ENCODE data around the gene NRIP3.

Gene NRIP3

GRCh38 chr11:8967184-8967583 is 36.6 kb downstream of the NRIP3 start:
- TF ChIP-seq SPI1 (IDR thresholded peaks at IDR 0.05; ENCODE audit: borderline replicate concordance, low read depth) (peak; percentile 64), POLR2AphosphoS5 (IDR thresholded peaks at IDR 0.05; ENCODE audit: low read depth) (no peak), GABPA (IDR thresholded peaks at IDR 0.05; ENCODE audit: low read depth) (no peak), REST (IDR thresholded peaks at IDR 0.05; ENCODE audit: insufficient replicate concordance, low read depth) (peak; percentile 48)
- TF ChIP-seq, protein P1, sequence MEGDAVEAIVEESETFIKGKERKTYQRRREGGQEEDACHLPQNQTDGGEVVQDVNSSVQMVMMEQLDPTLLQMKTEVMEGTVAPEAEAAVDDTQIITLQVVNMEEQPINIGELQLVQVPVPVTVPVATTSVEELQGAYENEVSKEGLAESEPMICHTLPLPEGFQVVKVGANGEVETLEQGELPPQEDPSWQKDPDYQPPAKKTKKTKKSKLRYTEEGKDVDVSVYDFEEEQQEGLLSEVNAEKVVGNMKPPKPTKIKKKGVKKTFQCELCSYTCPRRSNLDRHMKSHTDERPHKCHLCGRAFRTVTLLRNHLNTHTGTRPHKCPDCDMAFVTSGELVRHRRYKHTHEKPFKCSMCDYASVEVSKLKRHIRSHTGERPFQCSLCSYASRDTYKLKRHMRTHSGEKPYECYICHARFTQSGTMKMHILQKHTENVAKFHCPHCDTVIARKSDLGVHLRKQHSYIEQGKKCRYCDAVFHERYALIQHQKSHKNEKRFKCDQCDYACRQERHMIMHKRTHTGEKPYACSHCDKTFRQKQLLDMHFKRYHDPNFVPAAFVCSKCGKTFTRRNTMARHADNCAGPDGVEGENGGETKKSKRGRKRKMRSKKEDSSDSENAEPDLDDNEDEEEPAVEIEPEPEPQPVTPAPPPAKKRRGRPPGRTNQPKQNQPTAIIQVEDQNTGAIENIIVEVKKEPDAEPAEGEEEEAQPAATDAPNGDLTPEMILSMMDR (IDR thresholded peaks at IDR 0.05; ENCODE audit: insufficient read depth, low read length): no peak
- no peak overlapping the region for H3K4me3 ChIP-seq (replicated peaks; ENCODE audit: insufficient read depth, low read length)
- H3K27ac ChIP-seq (replicated peaks): no peak overlapping the region
- H3K27me3 ChIP-seq (ENCODE audit: insufficient read depth, poor library complexity, severe bottlenecking): no peaks in the 10 kb centered on the region
- DNase-seq (ENCODE audit: low read depth in 1 of 2, low spot score in 1 of 2): no peak

- Histone ChIP-seq H3K27me3 (ENCODE audit: insufficient read depth, poor library complexity, severe bottlenecking) (no peaks in the 10 kb centered on the region), H3K27ac (replicated peaks) (peak within 1 kb of the TSS; percentile 91), H3K4me3 (replicated peaks; ENCODE audit: insufficient read depth, low read length) (peak within 1 kb of the TSS; percentile 77)
- DNase-seq (ENCODE audit: low read depth in 1 of 2, low spot score in 1 of 2): peak; percentile 73 to 90
- TF ChIP-seq REST (IDR thresholded peaks at IDR 0.05; ENCODE audit: insufficient replicate concordance, low read depth) (peak; percentile 27), GABPA (IDR thresholded peaks at IDR 0.05; ENCODE audit: low read depth) (peak; percentile 85), POLR2AphosphoS5 (IDR thresholded peaks at IDR 0.05; ENCODE audit: low read depth) (peak; percentile 89), SPI1 (IDR thresholded peaks at IDR 0.05; ENCODE audit: borderline replicate concordance, low read depth) (peak; percentile 69; the same call in 1 of the 2 replicates)
- TF ChIP-seq, protein P1 (IDR thresholded peaks at IDR 0.05; ENCODE audit: insufficient read depth, low read length): no peak
Observed at GRCh38 chr11:8964324-8965320, 39.2 kb downstream of the NRIP3 start, which contains the start of gene TMEM9B. Gene TMEM9B (minus strand): TSS chr11:8964442. CDS start chr11:8964313, 129 bp downstream.

- DNase-seq (ENCODE audit: low read depth in 1 of 2, low spot score in 1 of 2): peak; percentile 69 to 83
- TF ChIP-seq, protein P1 (IDR thresholded peaks at IDR 0.05; ENCODE audit: insufficient read depth, low read length): no peak
- TF ChIP-seq GABPA (IDR thresholded peaks at IDR 0.05; ENCODE audit: low read depth): no peak
- no peak for TF ChIP-seq SPI1 (IDR thresholded peaks at IDR 0.05; ENCODE audit: borderline replicate concordance, low read depth)
- no peak for TF ChIP-seq REST (IDR thresholded peaks at IDR 0.05; ENCODE audit: insufficient replicate concordance, low read depth)
- TF ChIP-seq POLR2AphosphoS5 (IDR thresholded peaks at IDR 0.05; ENCODE audit: low read depth): no peak
- H3K27ac ChIP-seq (replicated peaks): peak overlapping the region; percentile 91
- H3K4me3 ChIP-seq (replicated peaks; ENCODE audit: insufficient read depth, low read length): peak overlapping the region; percentile 77
- H3K27me3 ChIP-seq (ENCODE audit: insufficient read depth, poor library complexity, severe bottlenecking): no peaks in the 10 kb centered on the region
Observed at GRCh38 chr11:8963569-8964323, 40.1 kb downstream of the NRIP3 start.
